Subcutaneous adipose tissue (tissue), 4 donors: ENCODE data around the gene HSDL1. TPM values are rescaled to one million over a fixed set of nuclear protein-coding genes. Genes with fewer than 3 reads are reported as not detected.

Source experiments
- CTCF ChIP-seq: fragments of 450-650 bp; IDR thresholded peaks from one replicate; pipeline ENCODE4 v1.5.1; 2016; ENCODE audit warnings: low read depth, mild to moderate bottlenecking, control low read depth, antibody characterized with exemption, moderate library complexity
- total RNA-seq, 4 donors: library from RNA; depleted of rRNA; stranded (reverse); fragments of >200 nt; gene quantifications; one replicate each; pipeline ENCODE4 v1.1.0, GENCODE V29; 2016

HSDL1 gene
- total RNA-seq, 4 donors from 2014 or later, result 13.9 to 23.3 (median 20.6) TPM

DNA sequence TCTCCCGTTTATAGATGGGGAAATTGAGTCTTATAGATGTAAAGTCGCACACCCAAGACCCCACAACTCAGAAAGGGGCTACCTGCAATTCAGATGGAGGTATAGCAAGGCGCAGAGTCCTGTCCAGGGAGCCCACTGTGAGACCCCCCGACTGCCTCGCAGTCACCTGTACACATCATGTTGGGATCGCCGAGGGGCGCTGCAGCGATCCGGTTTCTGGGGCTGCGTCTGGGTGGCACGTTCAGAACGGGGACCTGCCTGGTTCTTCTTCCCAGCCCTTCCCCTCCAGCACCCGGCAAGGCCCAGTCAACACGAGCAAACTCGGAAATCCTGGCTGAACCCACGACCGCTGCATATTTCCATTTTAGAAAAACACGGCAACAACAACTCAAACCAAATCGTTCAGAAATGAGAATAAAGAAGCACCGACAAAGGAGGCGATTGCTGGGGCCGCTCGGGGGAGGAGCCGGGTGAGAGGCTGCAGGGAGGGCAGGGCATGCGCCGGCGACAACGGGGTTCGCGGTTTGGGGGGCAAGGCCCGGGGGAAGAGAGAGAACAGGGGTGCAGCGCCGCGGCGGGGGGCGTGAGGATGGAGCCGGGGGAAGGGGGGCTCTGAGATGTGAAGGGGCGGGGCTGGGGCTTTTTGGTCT is 643 bp downstream of the HSDL1 start:
- no peak for TF ChIP-seq CTCF

DNA sequence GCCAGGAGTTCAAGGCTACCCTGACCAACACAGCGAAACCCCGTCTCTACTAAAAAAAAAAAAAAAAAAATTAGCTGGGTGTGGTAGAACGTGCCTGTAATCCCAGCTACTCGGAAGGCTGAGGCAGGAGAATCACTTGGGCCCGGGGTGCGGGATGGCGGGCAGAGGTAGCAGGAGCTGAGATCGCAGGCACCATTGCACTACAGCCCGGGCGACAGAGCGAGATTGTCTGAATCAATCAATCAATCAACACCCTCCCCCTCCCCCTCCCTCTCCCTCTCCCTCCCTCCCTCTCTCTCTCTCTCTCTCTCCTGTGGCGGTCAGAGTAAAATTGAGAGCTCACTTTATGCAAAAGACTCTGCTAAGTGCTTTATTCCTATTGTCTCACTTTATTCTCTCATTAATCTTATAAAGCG is 1.2 kb downstream of the HSDL1 start:
- TF ChIP-seq CTCF, result no peak

- TF ChIP-seq CTCF, result no peak
Measured at GRCh38 chr16:84143081-84143480, 1.9 kb downstream of the HSDL1 start.

DNA sequence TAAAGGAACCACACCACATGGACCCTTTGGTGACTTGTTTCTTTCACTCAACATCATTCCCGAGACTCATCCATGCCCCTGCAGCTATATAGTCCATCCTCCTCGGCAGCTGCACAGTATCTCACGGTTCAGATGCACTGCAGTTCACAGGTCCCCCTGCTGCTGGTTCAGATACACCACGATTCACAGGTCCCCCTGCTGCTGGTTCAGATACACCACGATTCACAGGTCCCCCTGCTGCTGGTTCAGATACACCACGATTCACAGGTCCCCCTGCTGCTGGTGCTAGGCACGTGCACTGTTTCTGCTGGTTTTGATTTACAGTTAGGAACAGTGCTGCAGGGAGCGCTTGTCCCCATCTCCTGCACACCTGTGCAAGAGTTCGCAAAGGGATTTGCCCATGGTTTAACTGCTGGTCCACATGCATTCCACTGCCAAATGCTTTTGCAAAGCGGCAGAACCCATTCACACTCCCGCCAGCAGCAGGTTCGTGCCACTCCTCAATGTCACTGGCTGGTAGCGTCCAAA is 3.8 kb downstream of the HSDL1 start:
- TF ChIP-seq CTCF, result no peak

DNA sequence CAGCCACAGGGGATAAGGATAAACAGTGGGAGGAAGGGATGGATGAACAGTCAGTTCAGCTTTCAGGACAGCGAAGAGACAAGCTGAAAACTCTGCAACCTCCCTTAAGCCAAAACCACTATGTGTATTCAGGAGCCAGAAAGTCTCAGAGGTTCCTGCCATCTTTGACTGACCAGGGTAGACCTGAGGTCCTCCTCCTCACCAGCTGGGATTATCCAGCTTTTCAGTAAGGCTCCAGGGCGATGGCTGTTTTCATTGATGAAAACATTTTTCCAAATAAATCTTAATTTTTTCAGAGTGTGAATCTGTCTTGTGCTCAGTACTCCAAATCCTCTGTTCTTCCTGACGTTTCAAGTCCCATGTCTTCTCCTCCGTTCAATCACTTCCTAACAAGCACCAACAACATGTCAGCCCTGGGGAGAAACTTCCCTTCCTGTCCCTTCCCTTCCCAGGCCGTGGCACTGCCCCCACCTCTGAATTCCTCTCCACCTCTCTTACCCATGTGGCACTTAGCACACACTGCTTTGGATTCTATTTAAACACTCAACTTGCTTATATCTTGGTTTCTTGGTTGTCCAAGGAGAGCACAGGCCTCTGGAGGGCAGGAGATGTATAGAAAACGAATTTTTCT is 5.2 kb downstream of the HSDL1 start:
- no peak for TF ChIP-seq CTCF

DNA sequence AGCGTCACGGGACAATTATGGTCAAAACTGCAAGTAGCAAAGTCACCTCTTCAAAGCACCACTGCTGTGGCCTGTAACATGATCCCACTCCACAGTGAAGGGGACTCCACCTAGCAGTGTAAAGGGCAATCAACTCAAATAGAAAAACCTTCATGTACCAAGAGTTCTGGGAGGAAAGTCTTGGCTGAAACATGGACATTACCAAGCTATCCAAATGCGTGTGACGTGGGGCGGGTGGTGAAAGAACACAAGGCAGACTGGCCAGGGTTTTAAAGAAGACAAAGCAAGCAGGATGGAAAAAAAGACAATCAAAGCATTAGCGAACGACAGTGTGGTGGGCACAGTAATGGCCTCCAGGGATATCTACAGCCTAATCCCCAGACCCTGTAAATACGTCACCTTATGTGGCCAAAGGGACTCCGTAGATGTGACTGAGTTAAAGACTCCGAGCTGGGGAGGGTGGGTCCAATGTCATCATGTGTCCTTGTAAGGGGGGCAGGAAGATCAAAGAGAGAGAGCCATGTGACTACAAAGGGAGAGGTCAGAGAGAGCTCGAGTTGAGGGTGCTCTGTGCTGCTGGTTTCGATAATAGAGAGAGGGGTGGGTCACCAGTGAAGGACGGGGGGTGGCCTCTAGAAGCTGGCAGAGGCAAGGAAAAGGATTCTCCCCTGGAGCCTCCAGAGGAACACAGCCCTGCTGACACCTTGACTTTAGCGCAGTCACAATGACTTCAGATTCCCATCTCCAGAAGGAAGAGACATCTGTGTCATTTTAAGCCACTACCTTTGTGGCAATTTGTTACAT is 6.0 kb downstream of the HSDL1 start:
- no peak for TF ChIP-seq CTCF

- TF ChIP-seq CTCF, result no peak
Measured at GRCh38 chr16:84138500-84138823, 6.5 kb downstream of the HSDL1 start.
